ENCODE results near the gene GTF2H4. TPM values are rescaled to one million over a fixed set of nuclear protein-coding genes. Genes with fewer than 3 reads are reported as not detected.
A peak's percentile ranks its signal among the peaks of the same experiment; 100 is the strongest.

Gene GTF2H4
- total RNA-seq, 4 donors from 2014 or later, result 9.5 to 34.4 (median 18.2) TPM

GRCh38 chr6:30913721-30914075 lies 5.7 kb downstream of the GTF2H4 start:
- Histone ChIP-seq H3K36me3 (peaks cover 11 to 22% of the 10 kb centered on the region in 2 donors), H3K4me1 (peaks cover 30% of the 10 kb centered on the region in 2 donors)
- intact Hi-C loops (cut with DNase I), result no loop called here

GRCh38 chr6:30914076-30914853 lies 6.3 kb downstream of the GTF2H4 start, which contains the start of gene VARS2:
TSS of gene VARS2 (plus strand) at chr6:30914238. CDS start at chr6:30914837, 599 bp downstream.
- WGBS, 2 donors, result 1 to 2% methylated on average over 18 to 28 of the region's 52 CpGs
- Histone ChIP-seq H3K27me3 (no peaks in the 10 kb centered on the region), H3K4me3 (replicated peaks in 1 of 3) (peak within 1 kb of the TSS; percentile 2 to 63 (median 46)), H3K4me1 (peaks cover 24% of the 10 kb centered on the region in 2 donors), H3K9me3 (no peaks in the 10 kb centered on the region), H3K27ac (peak within 1 kb of the TSS; percentile 84 to 92 (median 92)), H3K36me3 (peaks cover 14 to 26% of the 10 kb centered on the region in 2 donors)
- DNase-seq, result peak; percentile 94
- TF ChIP-seq CTCF (IDR thresholded peaks at IDR 0.05) (peak in 4 of 6 experiments; percentile 21 to 63 (median 46)), POLR2A (IDR thresholded peaks at IDR 0.05) (peak; percentile 78 to 93)
- intact Hi-C loops (cut with DNase I), result no loop called here

More at GRCh38 chr6:30913721-30914075, 5.7 kb downstream of the GTF2H4 start:
- no peak for TF ChIP-seq POLR2A (IDR thresholded peaks at IDR 0.05)
- no peak for TF ChIP-seq CTCF (IDR thresholded peaks at IDR 0.05)
- Histone ChIP-seq H3K4me3 (replicated peaks in 1 of 3) (peak overlapping the region in 1 of 3 donors; percentile 46), H3K27ac (peak overlapping the region; percentile 84 to 92 (median 92)), H3K9me3 (no peaks in the 10 kb centered on the region), H3K27me3 (no peaks in the 10 kb centered on the region)
- DNase-seq, result no peak
- 9 to 35% methylated on average over 3 to 8 of the region's 31 CpGs for WGBS, 2 donors

GRCh38 chr6:30914854-30915590 lies 7.0 kb downstream of the GTF2H4 start:
- no peak for TF ChIP-seq POLR2A (IDR thresholded peaks at IDR 0.05)
- TF ChIP-seq CTCF (IDR thresholded peaks at IDR 0.05), result no peak
- Histone ChIP-seq H3K27me3 (no peaks in the 10 kb centered on the region), H3K36me3 (peaks cover 15 to 29% of the 10 kb centered on the region in 2 donors), H3K9me3 (no peaks in the 10 kb centered on the region), H3K4me1 (peaks cover 21 to 23% of the 10 kb centered on the region in 2 donors), H3K27ac (peak overlapping the region; percentile 84 to 92 (median 92)), H3K4me3 (replicated peaks in 1 of 3) (peak overlapping the region in 1 of 3 donors; percentile 46)
- intact Hi-C loops (cut with DNase I), result loop anchor here (5.0 kb wide), 1 partner anchor 167 kb away; no protein-coding TSS in a partner anchor
- WGBS, 2 donors, result 48 to 61% methylated on average over 17 of the region's 17 CpGs
- DNase-seq, result peak in 1 of 2 donors; percentile 8

GRCh38 chr6:30915591-30915946 lies 7.6 kb downstream of the GTF2H4 start:
- DNase-seq, result peak; percentile 7 to 31
- TF ChIP-seq CTCF (IDR thresholded peaks at IDR 0.05) (peak in 5 of 6 experiments; percentile 37 to 93 (median 68)), POLR2A (IDR thresholded peaks at IDR 0.05) (no peak)
- Histone ChIP-seq H3K27me3 (no peaks in the 10 kb centered on the region), H3K4me1 (peaks cover 21 to 23% of the 10 kb centered on the region in 2 donors), H3K9me3 (no peaks in the 10 kb centered on the region), H3K27ac (peak overlapping the region; percentile 84 to 92 (median 92)), H3K36me3 (peaks cover 19 to 32% of the 10 kb centered on the region in 2 donors), H3K4me3 (replicated peaks in 1 of 3) (no peak overlapping the region)
- WGBS, 2 donors, result 10 to 18% methylated on average over 5 of the region's 5 CpGs
- intact Hi-C loops (cut with DNase I), result loop anchor here (5.0 kb wide), 1 partner anchor 167 kb away; no protein-coding TSS in a partner anchor

Measured in thyroid gland (tissue), 4 donors.